HEK293T (cell line): ENCODE measurements around the gene BRCA1.

Experiments
- CTCF ChIA-PET: fragments of 350-600 bp; formaldehyde crosslinking; extraction: SDS; loops from one replicate; lab custom pipeline; 2021; ENCODE audit warnings: antibody characterized with exemption, inconsistent platforms; lab: Yijun Ruan, JAX
- POLR2A ChIA-PET: fragments of 350-600 bp; formaldehyde crosslinking; extraction: SDS; loops from one replicate; lab custom pipeline; 2020; ENCODE audit warnings: antibody characterized with exemption, inconsistent platforms; lab: Yijun Ruan, JAX
- DNase-seq: peaks from one replicate; pipeline ENCODE4 v3.0.0; 2012; ENCODE audit warnings: mixed read lengths; ENCODE audit errors: extremely low spot score
- ARNT ChIP-seq: fragments of 450-650 bp; IDR thresholded peaks from 2 replicates; pipeline ENCODE4 v1.6.1; 2017; ENCODE audit warnings: mild to moderate bottlenecking
- BHLHE40 ChIP-seq: fragments of 450-650 bp; IDR thresholded peaks from 2 replicates; pipeline ENCODE4 v1.6.1; 2016; ENCODE audit warnings: mild to moderate bottlenecking, moderate library complexity, borderline replicate concordance
- CTBP1 ChIP-seq: fragments of 450-650 bp; IDR thresholded peaks from 2 replicates; pipeline ENCODE4 v1.6.1; 2016; ENCODE audit warnings: borderline replicate concordance
- ELF4 ChIP-seq: fragments of 450-650 bp; IDR thresholded peaks from 2 replicates; pipeline ENCODE4 v1.6.1; 2017; ENCODE audit warnings: antibody characterized with exemption
- FOXA1 ChIP-seq: fragments of 450-650 bp; IDR thresholded peaks from 2 replicates; pipeline ENCODE4 v1.6.1; 2016; ENCODE audit warnings: mild to moderate bottlenecking
- FOXK2 ChIP-seq: fragments of 450-650 bp; IDR thresholded peaks from 2 replicates; pipeline ENCODE4 v1.6.1; 2016; ENCODE audit warnings: mild to moderate bottlenecking
- FOXM1 ChIP-seq: fragments of 450-650 bp; IDR thresholded peaks from 2 replicates; pipeline ENCODE4 v1.6.1; 2017; ENCODE audit warnings: mild to moderate bottlenecking, borderline replicate concordance
- HDGF ChIP-seq: fragments of 450-650 bp; IDR thresholded peaks from 2 replicates; pipeline ENCODE4 v1.6.1; 2017; ENCODE audit warnings: antibody characterized with exemption, borderline replicate concordance
- L3MBTL2 ChIP-seq: fragments of 450-650 bp; conservative IDR thresholded peaks from 2 replicates; pipeline ENCODE4 v1.6.1; 2016; ENCODE audit warnings: mild to moderate bottlenecking
- LEF1 ChIP-seq: fragments of 450-650 bp; IDR thresholded peaks from 2 replicates; pipeline ENCODE4 v1.6.1; 2017; ENCODE audit warnings: mild to moderate bottlenecking, borderline replicate concordance
- NFRKB ChIP-seq: fragments of 450-650 bp; IDR thresholded peaks from 2 replicates; pipeline ENCODE4 v1.6.1; 2016; ENCODE audit warnings: mild to moderate bottlenecking, moderate library complexity
- PKNOX1 ChIP-seq: fragments of 450-650 bp; IDR thresholded peaks from 2 replicates; pipeline ENCODE4 v1.6.1; 2016
- SP1 ChIP-seq: fragments of 450-650 bp; IDR thresholded peaks from 2 replicates; pipeline ENCODE4 v1.6.1; 2017
- SUZ12 ChIP-seq: fragments of 450-650 bp; IDR thresholded peaks from 2 replicates; pipeline ENCODE4 v1.6.1; 2016; ENCODE audit warnings: mild to moderate bottlenecking
- TARDBP ChIP-seq: fragments of 450-650 bp; IDR thresholded peaks from 2 replicates; pipeline ENCODE4 v1.6.1; 2016
- ZNF384 ChIP-seq: fragments of 450-650 bp; IDR thresholded peaks from 2 replicates; pipeline ENCODE4 v1.6.1; 2016

Gene BRCA1

GRCh38 chr17:43016216-43016615, 108.9 kb downstream of the BRCA1 start:
- ChIA-PET POLR2A (interaction anchor here (4.9 kb wide), 1 partner anchor 18 kb away, joined by 47 read pairs; the partner anchor contains the start of gene RPL27), CTCF (no interaction called here)
- DNase-seq, result no peak
- no peak for TF ChIP-seq PKNOX1
- TF ChIP-seq L3MBTL2, result no peak
- no peak for TF ChIP-seq HDGF
- TF ChIP-seq SP1, result no peak
- TF ChIP-seq BHLHE40, result no peak
- no peak for TF ChIP-seq FOXK2
- no peak for TF ChIP-seq FOXM1
- TF ChIP-seq CTBP1, result no peak
- no peak for TF ChIP-seq ZNF384
- TF ChIP-seq SUZ12, result no peak
- no peak for TF ChIP-seq ARNT
- no peak for TF ChIP-seq TARDBP
- no peak for TF ChIP-seq NFRKB
- TF ChIP-seq FOXA1, result no peak
- TF ChIP-seq LEF1, result no peak

- no peak for DNase-seq
- POLR2A ChIA-PET, result interaction anchor here (4.9 kb wide), 1 partner anchor 17 kb away, joined by 47 read pairs; the partner anchor contains the start of gene RPL27
- no peak for TF ChIP-seq SUZ12
- no peak for TF ChIP-seq FOXM1
- TF ChIP-seq FOXA1, result no peak
- TF ChIP-seq FOXK2, result no peak
- TF ChIP-seq HDGF, result no peak
- TF ChIP-seq PKNOX1, result no peak
- no peak for TF ChIP-seq ARNT
- CTCF ChIA-PET, result no interaction called here
These were observed 109.6 kb downstream of the BRCA1 start for GRCh38 chr17:43015579-43015978.

GRCh38 chr17:43014649-43015542, 110.3 kb downstream of the BRCA1 start:
- TF ChIP-seq PKNOX1 (no peak), FOXA1 (no peak), ARNT (no peak), NFRKB (no peak), ZNF384 (no peak), SP1 (no peak), FOXK2 (no peak), CTBP1 (no peak), HDGF (no peak), FOXM1 (no peak), L3MBTL2 (no peak), TARDBP (no peak), ELF4 (no peak), LEF1 (no peak), SUZ12 (no peak), BHLHE40 (no peak)
- no peak for DNase-seq
- CTCF ChIA-PET, result interaction anchor here (0.6 kb wide), 1 partner anchor 32 kb away, joined by 3 read pairs; no protein-coding TSS in a partner anchor
- POLR2A ChIA-PET, result interaction anchor here (0.7 to 4.9 kb wide), 4 partner anchors 13 to 353 kb away, joined by 3 to 47 read pairs (median 4); partner anchors contain the start of gene RPL27

- POLR2A ChIA-PET, result interaction anchor here (0.7 to 4.9 kb wide), 4 partner anchors 12 to 354 kb away, joined by 3 to 47 read pairs (median 4); partner anchors contain the start of gene RPL27
- CTCF ChIA-PET, result interaction anchor here (0.6 kb wide), 1 partner anchor 31 kb away, joined by 3 read pairs; no protein-coding TSS in a partner anchor
- TF ChIP-seq HDGF, result no peak
- no peak for TF ChIP-seq ZNF384
- no peak for TF ChIP-seq SP1
- no peak for TF ChIP-seq SUZ12
- TF ChIP-seq ELF4, result no peak
- TF ChIP-seq CTBP1, result no peak
- no peak for TF ChIP-seq TARDBP
- TF ChIP-seq NFRKB, result no peak
- no peak for TF ChIP-seq PKNOX1
- TF ChIP-seq LEF1, result no peak
- no peak for TF ChIP-seq L3MBTL2
- TF ChIP-seq BHLHE40, result no peak
- TF ChIP-seq FOXA1, result no peak
- no peak for TF ChIP-seq ARNT
- no peak for DNase-seq
These were observed 111.0 kb downstream of the BRCA1 start for GRCh38 chr17:43014020-43014648.

- TF ChIP-seq HDGF (no peak), ELF4 (no peak), LEF1 (no peak), FOXM1 (no peak), BHLHE40 (no peak), TARDBP (no peak), SUZ12 (no peak), SP1 (no peak), FOXA1 (no peak), CTBP1 (no peak), ARNT (no peak), PKNOX1 (no peak)
- DNase-seq, result no peak
- POLR2A ChIA-PET, result interaction anchor here (1.0 to 4.9 kb wide), 2 partner anchors 8 to 15 kb away, joined by 3 to 47 read pairs; partner anchors contain the start of gene RPL27
- CTCF ChIA-PET, result no interaction called here
These were observed 111.9 kb downstream of the BRCA1 start for GRCh38 chr17:43013296-43013695.
